Measurements from ENCODE around the gene CPB2. TPM values are rescaled to one million over a fixed set of nuclear protein-coding genes. Genes with fewer than 3 reads are reported as not detected.

CPB2 gene
- total and polyA plus RNA-seq, 9 donors: 0.38 TPM; not detected in 8

- no peaks in the 10 kb centered on the region for H3K36me3 ChIP-seq
- H3K27me3 ChIP-seq: no peaks in the 10 kb centered on the region
- no peak for TF ChIP-seq POLR2A (IDR thresholded peaks at IDR 0.05)
- TF ChIP-seq EP300 (IDR thresholded peaks at IDR 0.05): no peak
- no peak for TF ChIP-seq CTCF (IDR thresholded peaks at IDR 0.05)
- intact Hi-C loops (cut with DNase I): no loop called here
- no peak for DNase-seq
- H3K4me1 ChIP-seq (ENCODE audit: insufficient read depth): no peaks in the 10 kb centered on the region
- H3K4me3 ChIP-seq: no peak overlapping the region
- H3K27ac ChIP-seq: no peak overlapping the region
- no peaks in the 10 kb centered on the region for H3K9me3 ChIP-seq
Measured at GRCh38 chr13:46016216-46016615, 88.6 kb downstream of the CPB2 start.

GRCh38 chr13:46015366-46015765 is 89.5 kb downstream of the CPB2 start:
- no peaks in the 10 kb centered on the region for H3K27me3 ChIP-seq
- no peaks in the 10 kb centered on the region for H3K4me1 ChIP-seq (ENCODE audit: insufficient read depth)
- no peak for TF ChIP-seq CTCF (IDR thresholded peaks at IDR 0.05)
- no peak for TF ChIP-seq POLR2A (IDR thresholded peaks at IDR 0.05)
- no peak for TF ChIP-seq EP300 (IDR thresholded peaks at IDR 0.05)
- 91 to 94% (median 91%) methylated on average over 3 of the region's 3 CpGs for WGBS, 3 donors
- DNase-seq: no peak
- intact Hi-C loops (cut with DNase I): no loop called here
- H3K9me3 ChIP-seq: no peaks in the 10 kb centered on the region
- H3K4me3 ChIP-seq: no peak overlapping the region
- H3K27ac ChIP-seq: no peak overlapping the region
- H3K36me3 ChIP-seq: no peaks in the 10 kb centered on the region

- Histone ChIP-seq H3K4me1 (ENCODE audit: insufficient read depth) (no peaks in the 10 kb centered on the region), H3K9me3 (no peaks in the 10 kb centered on the region), H3K36me3 (no peaks in the 10 kb centered on the region), H3K4me3 (no peak overlapping the region), H3K27ac (no peak overlapping the region), H3K27me3 (no peaks in the 10 kb centered on the region)
- no peak for TF ChIP-seq POLR2A (IDR thresholded peaks at IDR 0.05)
- no peak for TF ChIP-seq EP300 (IDR thresholded peaks at IDR 0.05)
- TF ChIP-seq CTCF (IDR thresholded peaks at IDR 0.05): no peak
- DNase-seq: no peak
- intact Hi-C loops (cut with DNase I): no loop called here
Measured at GRCh38 chr13:46012404-46012803, 92.4 kb downstream of the CPB2 start.

GRCh38 chr13:46010148-46010547 is 94.7 kb downstream of the CPB2 start:
- H3K27ac ChIP-seq: no peak overlapping the region
- no peak for TF ChIP-seq CTCF (IDR thresholded peaks at IDR 0.05)
- no peak for TF ChIP-seq POLR2A (IDR thresholded peaks at IDR 0.05)
- no peak for TF ChIP-seq EP300 (IDR thresholded peaks at IDR 0.05)
- no peaks in the 10 kb centered on the region for H3K4me1 ChIP-seq (ENCODE audit: insufficient read depth)
- 75 to 78% (median 77%) methylated on average over 6 of the region's 6 CpGs for WGBS, 3 donors
- no peak for DNase-seq
- intact Hi-C loops (cut with DNase I): no loop called here
- H3K4me3 ChIP-seq: no peak overlapping the region
- no peaks in the 10 kb centered on the region for H3K27me3 ChIP-seq
- H3K9me3 ChIP-seq: no peaks in the 10 kb centered on the region
- no peaks in the 10 kb centered on the region for H3K36me3 ChIP-seq

GRCh38 chr13:46008631-46009030 is 96.2 kb downstream of the CPB2 start:
- H3K9me3 ChIP-seq: no peaks in the 10 kb centered on the region
- no peak for TF ChIP-seq POLR2A (IDR thresholded peaks at IDR 0.05)
- TF ChIP-seq EP300 (IDR thresholded peaks at IDR 0.05): no peak
- no peak for TF ChIP-seq CTCF (IDR thresholded peaks at IDR 0.05)
- no peaks in the 10 kb centered on the region for H3K36me3 ChIP-seq
- intact Hi-C loops (cut with DNase I): no loop called here
- no peak overlapping the region for H3K27ac ChIP-seq
- no peaks in the 10 kb centered on the region for H3K4me1 ChIP-seq (ENCODE audit: insufficient read depth)
- no peak for DNase-seq
- no peaks in the 10 kb centered on the region for H3K27me3 ChIP-seq
- no peak overlapping the region for H3K4me3 ChIP-seq
- WGBS, 3 donors: 96 to 98% (median 98%) methylated on average over 2 of the region's 2 CpGs
